Panc1 (cell line): Measurements from ENCODE around the gene GMEB2.

Source experiments
- POLR2AphosphoS5 ChIP-seq: IDR thresholded peaks from 2 replicates; pipeline ENCODE4 v1.6.1; 2012; ENCODE audit warnings: mild to moderate bottlenecking, low read depth, low read length, moderate library complexity
- TCF7L2 ChIP-seq: IDR thresholded peaks from 2 replicates; pipeline ENCODE4 v1.6.1; 2011; ENCODE audit warnings: mild to moderate bottlenecking, low read depth, low read length, inconsistent platforms
- TF ChIP-seq, protein P1 (sequence below): fragments of 450-650 bp; IDR thresholded peaks from 2 replicates; pipeline ENCODE4 v1.5.1; 2017; ENCODE audit warnings: mild to moderate bottlenecking
- TF ChIP-seq, protein P2 (sequence below), 2 experiments: IDR thresholded peaks; 2 replicates each; pipeline ENCODE4 v1.6.1; 2011 to 2012; ENCODE audit warnings: low read depth in 2 of 2, control low read depth in 1 of 2, low read length in 1 of 2, mild to moderate bottlenecking in 1 of 2, moderate library complexity in 1 of 2; ENCODE audit not compliant: insufficient read depth in 1 of 2

DNA sequence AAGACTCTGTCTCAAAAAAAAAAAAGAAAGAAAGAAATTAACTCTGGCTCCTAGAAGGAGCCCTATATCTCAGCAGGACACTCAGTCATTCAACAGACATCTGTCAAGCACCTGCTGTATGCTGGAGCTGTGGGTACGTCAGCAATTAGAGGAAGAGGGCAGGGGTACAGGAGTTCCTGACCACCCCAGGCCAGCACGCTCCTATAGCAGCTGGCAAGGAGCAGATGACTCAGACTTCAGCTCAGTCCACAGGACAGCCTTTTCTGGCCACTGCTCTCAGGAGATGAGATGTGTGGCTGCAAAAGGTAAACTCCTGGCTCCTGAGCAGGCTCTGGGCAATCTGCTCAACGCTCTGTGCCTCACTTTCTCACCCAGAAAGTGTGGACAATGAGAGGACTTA is 29.6 kb upstream of the GMEB2 start:
- TF ChIP-seq POLR2AphosphoS5: no peak
- TF ChIP-seq, protein P1, sequence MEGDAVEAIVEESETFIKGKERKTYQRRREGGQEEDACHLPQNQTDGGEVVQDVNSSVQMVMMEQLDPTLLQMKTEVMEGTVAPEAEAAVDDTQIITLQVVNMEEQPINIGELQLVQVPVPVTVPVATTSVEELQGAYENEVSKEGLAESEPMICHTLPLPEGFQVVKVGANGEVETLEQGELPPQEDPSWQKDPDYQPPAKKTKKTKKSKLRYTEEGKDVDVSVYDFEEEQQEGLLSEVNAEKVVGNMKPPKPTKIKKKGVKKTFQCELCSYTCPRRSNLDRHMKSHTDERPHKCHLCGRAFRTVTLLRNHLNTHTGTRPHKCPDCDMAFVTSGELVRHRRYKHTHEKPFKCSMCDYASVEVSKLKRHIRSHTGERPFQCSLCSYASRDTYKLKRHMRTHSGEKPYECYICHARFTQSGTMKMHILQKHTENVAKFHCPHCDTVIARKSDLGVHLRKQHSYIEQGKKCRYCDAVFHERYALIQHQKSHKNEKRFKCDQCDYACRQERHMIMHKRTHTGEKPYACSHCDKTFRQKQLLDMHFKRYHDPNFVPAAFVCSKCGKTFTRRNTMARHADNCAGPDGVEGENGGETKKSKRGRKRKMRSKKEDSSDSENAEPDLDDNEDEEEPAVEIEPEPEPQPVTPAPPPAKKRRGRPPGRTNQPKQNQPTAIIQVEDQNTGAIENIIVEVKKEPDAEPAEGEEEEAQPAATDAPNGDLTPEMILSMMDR: no peak
- TF ChIP-seq, protein P2, sequence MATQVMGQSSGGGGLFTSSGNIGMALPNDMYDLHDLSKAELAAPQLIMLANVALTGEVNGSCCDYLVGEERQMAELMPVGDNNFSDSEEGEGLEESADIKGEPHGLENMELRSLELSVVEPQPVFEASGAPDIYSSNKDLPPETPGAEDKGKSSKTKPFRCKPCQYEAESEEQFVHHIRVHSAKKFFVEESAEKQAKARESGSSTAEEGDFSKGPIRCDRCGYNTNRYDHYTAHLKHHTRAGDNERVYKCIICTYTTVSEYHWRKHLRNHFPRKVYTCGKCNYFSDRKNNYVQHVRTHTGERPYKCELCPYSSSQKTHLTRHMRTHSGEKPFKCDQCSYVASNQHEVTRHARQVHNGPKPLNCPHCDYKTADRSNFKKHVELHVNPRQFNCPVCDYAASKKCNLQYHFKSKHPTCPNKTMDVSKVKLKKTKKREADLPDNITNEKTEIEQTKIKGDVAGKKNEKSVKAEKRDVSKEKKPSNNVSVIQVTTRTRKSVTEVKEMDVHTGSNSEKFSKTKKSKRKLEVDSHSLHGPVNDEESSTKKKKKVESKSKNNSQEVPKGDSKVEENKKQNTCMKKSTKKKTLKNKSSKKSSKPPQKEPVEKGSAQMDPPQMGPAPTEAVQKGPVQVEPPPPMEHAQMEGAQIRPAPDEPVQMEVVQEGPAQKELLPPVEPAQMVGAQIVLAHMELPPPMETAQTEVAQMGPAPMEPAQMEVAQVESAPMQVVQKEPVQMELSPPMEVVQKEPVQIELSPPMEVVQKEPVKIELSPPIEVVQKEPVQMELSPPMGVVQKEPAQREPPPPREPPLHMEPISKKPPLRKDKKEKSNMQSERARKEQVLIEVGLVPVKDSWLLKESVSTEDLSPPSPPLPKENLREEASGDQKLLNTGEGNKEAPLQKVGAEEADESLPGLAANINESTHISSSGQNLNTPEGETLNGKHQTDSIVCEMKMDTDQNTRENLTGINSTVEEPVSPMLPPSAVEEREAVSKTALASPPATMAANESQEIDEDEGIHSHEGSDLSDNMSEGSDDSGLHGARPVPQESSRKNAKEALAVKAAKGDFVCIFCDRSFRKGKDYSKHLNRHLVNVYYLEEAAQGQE (IDR thresholded peaks at IDR 0.05; ENCODE audit: insufficient read depth in 1 of 2, low read depth in 2 of 2, low read length in 1 of 2): no peak
- no peak for TF ChIP-seq TCF7L2
